IPS-15b (cell line): ENCODE results near the gene MEF2A.
"Not testable (repeated sequence)": the region's sequence is repeated elsewhere in the genome, so short reads cannot be mapped to it uniquely, and the experiment has no call there.

Experiments
- H3K27me3 ChIP-seq: one replicate; pipeline ENCODE4 v1.6.1; 2013; ENCODE audit warnings: low read length; ENCODE audit not compliant: control insufficient read depth, insufficient read depth
- H3K36me3 ChIP-seq: one replicate; pipeline ENCODE4 v1.6.1; 2013; ENCODE audit warnings: low read length; ENCODE audit not compliant: control insufficient read depth, insufficient read depth
- H3K4me1 ChIP-seq: one replicate; pipeline ENCODE4 v1.6.1; 2013; ENCODE audit warnings: mild to moderate bottlenecking, low read length; ENCODE audit not compliant: control insufficient read depth, insufficient read depth
- H3K4me3 ChIP-seq: one replicate; pipeline ENCODE4 v1.5.1; 2013; ENCODE audit warnings: low read depth, low read length
- H3K9ac ChIP-seq: one replicate; pipeline ENCODE4 v1.6.1; 2013; ENCODE audit warnings: low read depth, mild to moderate bottlenecking, low read length
- H3K9me3 ChIP-seq: one replicate; pipeline ENCODE4 v1.6.1; 2013; ENCODE audit warnings: mild to moderate bottlenecking, low read length; ENCODE audit not compliant: control insufficient read depth, insufficient read depth

Gene MEF2A

GRCh38 chr15:99565299-99566156, at the start of gene MEF2A:
Gene MEF2A, plus strand, starts transcription at chr15:99565984. Its CDS starts 67,136 bp downstream, at chr15:99633120.
- Histone ChIP-seq H3K4me1 (peaks cover 19% of the 10 kb centered on the region), H3K36me3 (no peaks in the 10 kb centered on the region), H3K9me3 (no peaks in the 10 kb centered on the region), H3K9ac (peak within 1 kb of the TSS; percentile 67), H3K4me3 (peak within 1 kb of the TSS; percentile 90), H3K27me3 (no peaks in the 10 kb centered on the region)

DNA sequence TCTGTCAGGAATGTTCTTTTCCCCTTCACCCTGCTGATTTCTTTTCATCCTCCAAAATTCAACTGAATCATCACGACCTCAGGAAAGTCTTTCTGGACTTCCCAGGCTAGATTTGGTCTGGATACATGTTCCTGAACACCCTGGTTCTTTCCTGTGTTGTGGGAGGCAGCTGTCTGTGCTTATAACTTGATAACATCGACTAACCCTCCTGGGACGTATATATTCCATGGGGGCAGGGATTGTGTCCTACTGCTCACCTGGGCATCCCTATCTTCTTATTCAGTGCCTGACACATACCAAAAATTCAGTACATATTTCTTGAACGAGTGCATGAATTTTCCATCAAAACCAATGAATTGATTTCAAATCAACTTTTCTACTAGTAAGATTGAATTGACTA, 47.6 kb upstream of the MEF2A start:
- no peak overlapping the region for H3K9ac ChIP-seq
- no peaks in the 10 kb centered on the region for H3K4me1 ChIP-seq
- no peak overlapping the region for H3K4me3 ChIP-seq
- no peaks in the 10 kb centered on the region for H3K9me3 ChIP-seq
- H3K36me3 ChIP-seq = no peaks in the 10 kb centered on the region
- no peaks in the 10 kb centered on the region for H3K27me3 ChIP-seq

- H3K27me3 ChIP-seq, H3K36me3 ChIP-seq, H3K9me3 ChIP-seq, H3K9ac ChIP-seq, H3K4me1 ChIP-seq, H3K4me3 ChIP-seq: not testable (repeated sequence)
Observed at GRCh38 chr15:99519366-99519765, 46.4 kb upstream of the MEF2A start.

DNA sequence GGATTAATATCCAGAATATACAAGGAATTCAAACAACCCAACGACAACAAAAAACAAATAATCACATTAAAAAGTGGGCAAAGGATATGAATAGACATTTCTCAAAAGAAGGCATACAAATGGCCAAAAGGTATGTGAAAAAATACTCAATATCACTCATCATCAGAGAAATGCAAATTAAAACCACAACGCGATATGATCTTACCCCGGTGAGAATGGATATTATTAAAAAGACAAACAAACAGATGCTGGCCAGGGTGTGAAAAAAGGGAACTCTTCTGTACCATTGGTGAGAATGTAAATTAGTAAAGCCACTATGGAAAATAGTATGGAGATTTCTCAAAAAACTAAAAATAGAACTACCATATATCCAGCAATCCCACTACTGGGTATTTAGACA, 43.5 kb upstream of the MEF2A start:
- no peaks in the 10 kb centered on the region for H3K9me3 ChIP-seq
- H3K9ac ChIP-seq = no peak overlapping the region
- H3K36me3 ChIP-seq = no peaks in the 10 kb centered on the region
- no peak overlapping the region for H3K4me3 ChIP-seq
- H3K4me1 ChIP-seq = no peaks in the 10 kb centered on the region
- H3K27me3 ChIP-seq = no peaks in the 10 kb centered on the region

DNA sequence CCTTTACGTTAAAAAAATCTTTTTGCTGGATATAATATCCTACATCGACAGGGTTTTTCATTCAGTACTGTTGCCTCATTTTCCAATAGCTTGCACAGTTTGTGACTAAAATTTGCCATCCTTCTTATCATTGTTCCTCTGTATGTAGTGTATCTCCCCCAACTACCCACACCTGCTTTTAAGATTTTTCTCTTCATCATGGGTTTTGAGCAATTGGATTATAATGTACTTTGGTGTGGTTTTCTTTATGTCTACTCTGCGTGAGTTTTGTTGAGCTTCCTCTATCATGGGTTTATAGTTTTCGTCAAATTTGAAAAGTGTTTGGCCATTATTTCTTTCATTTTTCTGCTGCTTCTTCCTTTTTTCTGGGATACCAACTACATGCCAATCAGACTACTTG, 39.6 kb upstream of the MEF2A start:
- H3K9me3 ChIP-seq = no peaks in the 10 kb centered on the region
- no peaks in the 10 kb centered on the region for H3K36me3 ChIP-seq
- H3K9ac ChIP-seq = no peak overlapping the region
- no peak overlapping the region for H3K4me3 ChIP-seq
- no peaks in the 10 kb centered on the region for H3K27me3 ChIP-seq
- no peaks in the 10 kb centered on the region for H3K4me1 ChIP-seq

- no peaks in the 10 kb centered on the region for H3K36me3 ChIP-seq
- H3K4me3 ChIP-seq = no peak overlapping the region
- no peaks in the 10 kb centered on the region for H3K27me3 ChIP-seq
- H3K9me3 ChIP-seq = no peaks in the 10 kb centered on the region
- no peaks in the 10 kb centered on the region for H3K4me1 ChIP-seq
- H3K9ac ChIP-seq = no peak overlapping the region
Observed at GRCh38 chr15:99526671-99527070, 39.1 kb upstream of the MEF2A start.

GRCh38 chr15:99536422-99537040, 29.3 kb upstream of the MEF2A start:
- Histone ChIP-seq H3K4me1 (no peaks in the 10 kb centered on the region), H3K9me3 (no peaks in the 10 kb centered on the region), H3K27me3 (no peaks in the 10 kb centered on the region), H3K9ac (no peak overlapping the region), H3K4me3 (no peak overlapping the region), H3K36me3 (no peaks in the 10 kb centered on the region)

GRCh38 chr15:99537344-99537743, 28.4 kb upstream of the MEF2A start:
- no peaks in the 10 kb centered on the region for H3K27me3 ChIP-seq
- H3K4me1 ChIP-seq = no peaks in the 10 kb centered on the region
- H3K4me3 ChIP-seq = no peak overlapping the region
- no peaks in the 10 kb centered on the region for H3K36me3 ChIP-seq
- no peaks in the 10 kb centered on the region for H3K9me3 ChIP-seq
- H3K9ac ChIP-seq = no peak overlapping the region

DNA sequence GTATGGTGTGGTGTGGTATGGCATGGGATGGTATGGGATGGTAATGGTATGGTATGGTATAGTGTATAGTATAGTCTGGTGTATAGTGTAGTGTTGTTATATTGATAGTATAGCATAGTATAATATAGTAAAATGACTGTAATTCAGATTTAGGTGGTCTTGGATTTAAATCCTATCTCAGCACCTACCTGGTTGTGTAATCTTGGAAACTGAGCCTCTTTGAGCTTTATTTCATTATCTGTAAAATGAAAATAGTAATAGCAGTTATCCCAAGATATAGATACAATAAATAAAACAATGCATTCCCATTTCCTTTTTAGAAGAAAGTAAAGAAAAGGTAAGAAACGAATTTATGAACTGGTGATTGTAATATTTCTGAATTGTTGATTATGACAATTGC, 27.5 kb upstream of the MEF2A start:
- Histone ChIP-seq H3K27me3 (no peaks in the 10 kb centered on the region), H3K9ac (no peak overlapping the region), H3K36me3 (no peaks in the 10 kb centered on the region), H3K9me3 (no peaks in the 10 kb centered on the region), H3K4me1 (no peaks in the 10 kb centered on the region), H3K4me3 (no peak overlapping the region)

DNA sequence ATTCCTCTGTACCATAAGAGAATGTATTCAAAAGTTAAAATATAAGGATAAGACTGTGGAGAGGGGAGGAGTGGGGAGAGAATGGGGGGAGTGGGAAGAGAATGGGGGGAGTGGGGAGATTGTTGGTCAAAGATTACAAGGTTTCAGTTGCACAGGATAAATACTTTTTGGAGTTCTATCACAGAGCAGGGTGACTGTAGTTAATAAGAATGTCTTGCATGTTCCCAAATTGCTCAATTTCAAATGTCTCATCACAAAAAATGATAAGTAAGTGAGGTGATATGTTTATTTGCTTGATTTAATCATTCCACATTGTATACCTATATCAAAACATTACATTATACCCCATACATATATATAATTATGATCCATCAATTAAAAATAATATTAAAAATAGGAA, 23.0 kb upstream of the MEF2A start:
- Histone ChIP-seq H3K27me3 (no peaks in the 10 kb centered on the region), H3K9me3 (no peaks in the 10 kb centered on the region), H3K36me3 (no peaks in the 10 kb centered on the region), H3K4me1 (no peaks in the 10 kb centered on the region), H3K9ac (no peak overlapping the region), H3K4me3 (no peak overlapping the region)

- H3K36me3 ChIP-seq = no peaks in the 10 kb centered on the region
- H3K9ac ChIP-seq = no peak overlapping the region
- H3K27me3 ChIP-seq = no peaks in the 10 kb centered on the region
- H3K9me3 ChIP-seq = no peaks in the 10 kb centered on the region
- no peaks in the 10 kb centered on the region for H3K4me1 ChIP-seq
- no peak overlapping the region for H3K4me3 ChIP-seq
Observed at GRCh38 chr15:99545605-99546004, 20.2 kb upstream of the MEF2A start.

DNA sequence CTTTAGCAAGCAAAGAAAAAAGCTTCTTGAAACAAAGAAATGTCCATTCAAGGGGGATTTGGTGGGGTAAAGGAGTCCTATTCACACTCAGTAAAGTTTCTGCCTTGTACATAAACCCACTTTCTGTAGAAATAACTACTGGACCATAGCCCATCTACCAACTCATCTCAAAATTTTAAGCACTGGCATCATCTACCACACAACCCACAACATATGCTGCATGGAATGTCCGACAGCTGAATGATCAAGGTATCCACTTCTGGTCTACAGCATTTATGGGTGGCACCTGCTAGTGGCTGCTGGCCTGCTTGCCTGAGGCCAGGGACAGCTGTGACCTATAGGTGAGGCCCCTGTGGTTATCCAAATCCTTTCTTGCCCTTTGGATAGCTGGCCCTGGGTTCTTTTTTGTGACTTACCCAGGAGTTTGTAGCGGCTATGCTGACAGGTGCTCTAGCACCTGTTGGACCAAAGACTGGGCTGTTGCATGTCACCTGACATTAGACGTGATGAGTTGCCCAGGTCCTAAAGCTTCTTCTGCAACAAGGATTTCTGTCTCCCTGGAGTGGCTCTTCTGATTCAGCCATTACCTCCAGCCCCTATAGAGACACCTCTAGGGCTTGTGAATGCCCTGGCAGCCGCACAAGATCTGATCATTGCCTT, 19.2 kb upstream of the MEF2A start:
- Histone ChIP-seq H3K36me3 (no peaks in the 10 kb centered on the region), H3K27me3 (no peaks in the 10 kb centered on the region), H3K4me1 (no peaks in the 10 kb centered on the region), H3K9me3 (no peaks in the 10 kb centered on the region), H3K4me3 (no peak overlapping the region), H3K9ac (no peak overlapping the region)
